T-cell (primary cell): ENCODE measurements around the gene QDPR. TPM values are rescaled to one million over a fixed set of nuclear protein-coding genes. Genes with fewer than 3 reads are reported as not detected.

Experiments used
- ATAC-seq, 4 experiments: fragments of 200-7000 bp in 3 of 4; fragments of 150-1000 bp in 1 of 4; cut with Tn5 transposase; replicated peaks in 1 of 4; 1 replicate in 3 of 4; 2 replicates in 1 of 4; pipeline ENCODE4 v1.10.0; 2021; ENCODE audit warnings: moderate library complexity in 3 of 4, mild to moderate bottlenecking in 2 of 4, moderate number of reproducible peaks in 1 of 4
- CTCF ChIA-PET, 2 donors: fragments of 300-600 bp; sonication (Branson Sonifier 250); formaldehyde crosslinking; loops; one replicate each; lab custom pipeline; 2022; ENCODE audit warnings: antibody characterized with exemption in 2 of 2; lab: Charles Lee
- POLR2A ChIA-PET, 2 donors: fragments of 300-600 bp; sonication (Branson Sonifier 250); formaldehyde crosslinking; loops; one replicate each; lab custom pipeline; 2022; ENCODE audit warnings: antibody characterized with exemption in 2 of 2; lab: Charles Lee
- DNase-seq, 35 experiments: peaks; one replicate each; pipeline versions ENCODE4 v3.0.0 to v3.0.0-alpha.2; 2013 to 2023
- H3K27ac ChIP-seq: one replicate; pipeline ENCODE4 v1.5.1; 2013; ENCODE audit warnings: low read length
- H3K27me3 ChIP-seq, 2 experiments: replicated peaks in 1 of 2; 1 replicate in 1 of 2; 2 replicates in 1 of 2; pipeline versions ENCODE4 v1.6.1 to v1.7.0; 2013; ENCODE audit warnings: low read length in 1 of 2, mixed read lengths in 1 of 2; ENCODE audit not compliant: control insufficient read depth in 2 of 2, insufficient read depth in 2 of 2; ENCODE audit errors: extremely low read depth in 1 of 2
- H3K36me3 ChIP-seq, 2 donors: 1 replicate in 1 of 2; 2 replicates in 1 of 2; pipeline versions ENCODE4 v1.6.1 to v1.7.0; 2013; ENCODE audit warnings: low read length in 1 of 2; ENCODE audit not compliant: control insufficient read depth in 2 of 2, insufficient read depth in 1 of 2; ENCODE audit errors: extremely low read depth in 1 of 2
- H3K4me1 ChIP-seq, 2 experiments: 1 replicate in 1 of 2; 2 replicates in 1 of 2; pipeline versions ENCODE4 v1.6.1 to v1.7.0; 2013; ENCODE audit warnings: low read length in 2 of 2, mixed read lengths in 1 of 2; ENCODE audit not compliant: insufficient read depth in 2 of 2, control insufficient read depth in 1 of 2; ENCODE audit errors: extremely low read depth in 1 of 2
- H3K4me3 ChIP-seq, 2 donors: 1 replicate in 1 of 2; 2 replicates in 1 of 2; pipeline versions ENCODE4 v1.5.1 to v1.7.0; 2013; ENCODE audit warnings: mild to moderate bottlenecking in 2 of 2, low read length in 1 of 2, moderate library complexity in 1 of 2; ENCODE audit not compliant: control insufficient read depth in 1 of 2; ENCODE audit errors: extremely low read depth in 1 of 2
- H3K9me3 ChIP-seq: 2 replicates; pipeline ENCODE4 v1.7.0; 2013
- H3K27ac Mint-ChIP-seq, 2 donors: one replicate each; pipeline ENCODE4 v1.8.0; 2020 to 2021; ENCODE audit warnings: mild to moderate bottlenecking in 2 of 2, mixed read lengths in 2 of 2
- H3K27me3 Mint-ChIP-seq, 2 donors: one replicate each; pipeline ENCODE4 v1.8.0; 2021 to 2022; ENCODE audit warnings: mixed read lengths in 2 of 2
- H3K36me3 Mint-ChIP-seq: one replicate; pipeline ENCODE4 v1.8.0; 2021; ENCODE audit warnings: mixed read lengths
- H3K4me1 Mint-ChIP-seq, 3 donors: one replicate each; pipeline ENCODE4 v1.8.0; 2020 to 2022; ENCODE audit warnings: mixed read lengths in 3 of 3, mild to moderate bottlenecking in 1 of 3
- H3K4me3 Mint-ChIP-seq, 3 donors: one replicate each; pipeline ENCODE4 v1.8.0; 2020 to 2022; ENCODE audit warnings: mild to moderate bottlenecking in 3 of 3, mixed read lengths in 3 of 3, moderate library complexity in 3 of 3
- H3K9me3 Mint-ChIP-seq, 3 donors: one replicate each; pipeline ENCODE4 v1.8.0; 2020 to 2022; ENCODE audit warnings: mixed read lengths in 3 of 3
- WGBS: methylation state at CpG from one replicate; pipeline ENCODE4 v1.1.5; 2013; ENCODE audit warnings: missing lambda C conversion rate; ENCODE audit not compliant: insufficient coverage; 5-methylcytosine and 5-hydroxymethylcytosine counted together
- total RNA-seq, 35 experiments: library from RNA in 6 of 35; stranded (reverse) in 6 of 35; fragments of 120-200 nt in 1 of 35; gene quantifications; one replicate each; pipeline versions ENCODE4 v1.2.1 to v1.2.4 and lab custom pipeline; 2013 to 2026

Gene QDPR
- total RNA-seq, 5 donors from 2014 or later (not counting 1 experiment from before 2014, with no cell fraction given), result 14.9 to 23.1 (median 20.0) TPM

GRCh38 chr4:17535242-17535641 lies 23.4 kb upstream of the QDPR start:
- Mint-ChIP-seq H3K9me3 (no peaks in the 10 kb centered on the region), H3K36me3 (no peaks in the 10 kb centered on the region), H3K27ac (no peak overlapping the region), H3K4me1 (peaks cover 0 to 5% (median 0%) of the 10 kb centered on the region in 3 donors), H3K4me3 (no peak overlapping the region), H3K27me3 (peaks cover 3 to 5% of the 10 kb centered on the region in 2 donors)
- WGBS, result 67% methylated on average over 1 of the region's 4 CpGs
- ChIA-PET POLR2A (no interaction called here), CTCF (interaction anchor here in 1 of 2 donors (0.7 kb wide), 1 partner anchor 1855 kb away, joined by 5 read pairs; no protein-coding TSS in a partner anchor)
- no peaks in the 10 kb centered on the region for H3K4me1 ChIP-seq
- no peak overlapping the region for H3K27ac ChIP-seq
- no peaks in the 10 kb centered on the region for H3K36me3 ChIP-seq
- ATAC-seq (no peak), DNase-seq (no peak)
- no peaks in the 10 kb centered on the region for H3K9me3 ChIP-seq
- H3K27me3 ChIP-seq, result peaks cover 2 to 7% of the 10 kb centered on the region in 2 experiments
- no peak overlapping the region for H3K4me3 ChIP-seq

DNA sequence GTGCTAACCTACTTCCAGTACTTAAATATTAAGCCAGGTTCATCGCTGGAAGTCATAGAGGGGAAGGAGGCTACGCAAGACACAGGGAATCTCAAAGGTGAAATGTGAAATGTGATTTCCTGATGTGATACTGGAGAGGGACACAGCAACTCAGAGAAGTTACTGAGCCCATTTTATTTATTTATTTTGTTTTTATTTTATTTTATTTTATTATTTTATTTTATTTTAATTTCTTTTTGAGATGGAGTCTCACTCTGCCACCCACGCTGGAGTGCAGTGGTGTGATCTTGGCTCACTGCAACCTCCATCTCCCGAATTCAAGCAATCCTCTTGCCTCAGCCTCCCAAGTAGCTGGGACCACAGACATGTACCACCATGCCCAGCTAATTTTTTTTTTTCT lies 22.8 kb upstream of the QDPR start:
- POLR2A ChIA-PET, result no interaction called here

DNA sequence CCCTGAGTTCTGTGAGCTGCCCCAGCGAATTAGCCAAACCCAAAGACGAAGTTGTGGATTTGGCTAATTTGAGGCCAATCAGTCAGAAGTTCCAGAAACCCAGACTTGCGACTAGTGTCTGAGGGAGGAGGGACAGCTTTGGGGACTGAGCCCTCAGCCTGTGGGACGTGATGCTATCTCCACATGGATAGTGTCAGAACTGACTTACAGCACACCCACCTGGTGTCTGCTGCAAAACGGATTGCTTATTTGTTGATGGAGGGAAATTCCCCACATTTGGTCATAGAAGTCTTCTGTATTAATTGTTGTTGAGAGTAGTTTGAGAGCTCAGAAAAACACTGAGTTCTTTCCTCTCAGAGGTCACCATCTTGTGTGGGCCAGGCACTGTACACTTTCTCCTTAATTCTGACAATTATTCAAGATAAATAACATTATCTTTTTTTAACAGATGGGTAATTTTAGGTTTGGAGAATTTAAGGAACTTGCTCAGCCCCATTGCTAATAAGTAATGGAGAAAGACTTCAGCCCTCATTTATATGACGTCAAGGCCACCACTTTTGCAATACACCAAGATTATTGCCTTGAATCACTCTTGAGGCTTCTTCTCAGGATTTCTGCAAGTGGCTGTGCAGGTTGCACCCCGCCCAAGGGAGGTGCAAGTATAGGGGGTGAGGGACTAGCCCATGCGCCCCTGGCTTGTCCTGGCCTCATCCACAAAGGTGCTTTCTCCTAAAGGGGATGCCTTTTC lies 19.8 kb upstream of the QDPR start:
- no peak for ATAC-seq
- 81% methylated on average over 5 of the region's 8 CpGs for WGBS
- Histone ChIP-seq H3K27me3 (peaks cover 2 to 13% of the 10 kb centered on the region in 2 experiments), H3K4me1 (no peaks in the 10 kb centered on the region), H3K4me3 (no peak overlapping the region), H3K9me3 (no peaks in the 10 kb centered on the region), H3K36me3 (no peaks in the 10 kb centered on the region), H3K27ac (no peak overlapping the region)
- no peak overlapping the region for H3K27ac Mint-ChIP-seq
- H3K9me3 Mint-ChIP-seq, result no peaks in the 10 kb centered on the region
- peaks cover 15 to 21% of the 10 kb centered on the region in 2 donors for H3K27me3 Mint-ChIP-seq
- ChIA-PET POLR2A (no interaction called here), CTCF (no interaction called here)
- peaks cover 0 to 5% (median 0%) of the 10 kb centered on the region in 3 donors for H3K4me1 Mint-ChIP-seq
- DNase-seq, result no peak
- H3K4me3 Mint-ChIP-seq, result no peak overlapping the region
- H3K36me3 Mint-ChIP-seq, result no peaks in the 10 kb centered on the region

More for the DNA sequence above, 22.8 kb upstream of the QDPR start:
- H3K4me3 Mint-ChIP-seq, result no peak overlapping the region
- no peaks in the 10 kb centered on the region for H3K27me3 Mint-ChIP-seq
- H3K36me3 Mint-ChIP-seq, result no peaks in the 10 kb centered on the region
- Histone ChIP-seq H3K27ac (no peak overlapping the region), H3K9me3 (no peaks in the 10 kb centered on the region), H3K27me3 (peaks cover 2 to 9% of the 10 kb centered on the region in 2 experiments), H3K4me3 (no peak overlapping the region), H3K4me1 (no peaks in the 10 kb centered on the region), H3K36me3 (no peaks in the 10 kb centered on the region)
- no CpG with 5 or more reads among the region's 4 CpGs for WGBS
- no peak for DNase-seq
- H3K9me3 Mint-ChIP-seq, result no peaks in the 10 kb centered on the region
- CTCF ChIA-PET, result interaction anchor here in 1 of 2 donors (0.7 kb wide), 1 partner anchor 1854 kb away, joined by 5 read pairs; no protein-coding TSS in a partner anchor
- no peak overlapping the region for H3K27ac Mint-ChIP-seq
- ATAC-seq, result no peak
- peaks cover 0 to 5% (median 0%) of the 10 kb centered on the region in 3 donors for H3K4me1 Mint-ChIP-seq

DNA sequence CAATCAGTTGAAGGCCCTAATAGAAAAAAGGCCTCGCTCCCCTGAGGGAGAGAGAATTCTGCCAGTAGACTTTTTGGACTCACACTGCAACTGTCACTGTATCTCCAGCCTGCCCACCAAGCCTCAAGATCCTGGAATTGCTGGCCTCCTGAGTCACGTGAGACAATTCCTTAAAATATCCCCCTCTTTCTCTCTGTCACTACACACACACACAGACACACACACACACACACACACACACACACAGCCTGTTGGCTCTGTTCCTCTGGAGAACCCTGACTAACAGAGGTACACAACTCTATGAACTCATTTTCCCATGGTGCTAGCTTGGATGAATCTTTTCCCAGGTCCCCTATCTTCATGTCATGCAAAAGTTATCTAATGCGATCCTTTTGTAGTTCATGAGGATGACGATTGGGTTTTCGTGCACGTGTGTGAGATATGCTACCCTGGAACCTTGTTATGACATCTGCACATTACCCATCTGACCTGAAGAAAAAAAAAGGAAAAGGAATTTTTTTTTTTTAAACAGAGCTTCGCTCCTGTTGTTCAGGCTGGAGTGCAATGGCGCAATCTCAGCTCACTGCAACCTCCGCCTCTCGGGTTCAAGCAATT lies 16.8 kb upstream of the QDPR start:
- Histone ChIP-seq H3K27ac (no peak overlapping the region), H3K4me3 (no peak overlapping the region), H3K36me3 (no peaks in the 10 kb centered on the region), H3K4me1 (no peaks in the 10 kb centered on the region), H3K9me3 (no peaks in the 10 kb centered on the region), H3K27me3 (peaks cover 0 to 18% of the 10 kb centered on the region in 2 experiments)
- H3K27me3 Mint-ChIP-seq, result peaks cover 24 to 26% of the 10 kb centered on the region in 2 donors
- H3K36me3 Mint-ChIP-seq, result no peaks in the 10 kb centered on the region
- H3K4me1 Mint-ChIP-seq, result no peaks in the 10 kb centered on the region
- ChIA-PET CTCF (interaction anchor here in 1 of 2 donors (0.5 kb wide), 2 partner anchors 92 to 213 kb away, joined by 3 to 7 read pairs; no protein-coding TSS in a partner anchor), POLR2A (no interaction called here)
- ATAC-seq, result no peak
- 88% methylated on average over 5 of the region's 10 CpGs for WGBS
- no peak overlapping the region for H3K4me3 Mint-ChIP-seq
- no peaks in the 10 kb centered on the region for H3K9me3 Mint-ChIP-seq
- H3K27ac Mint-ChIP-seq, result no peak overlapping the region
- DNase-seq, result no peak

GRCh38 chr4:17526695-17527477 lies 15.0 kb upstream of the QDPR start:
- Histone ChIP-seq H3K36me3 (no peaks in the 10 kb centered on the region), H3K27me3 (peaks cover 0 to 23% of the 10 kb centered on the region in 2 experiments), H3K4me1 (no peaks in the 10 kb centered on the region), H3K4me3 (no peak overlapping the region), H3K9me3 (no peaks in the 10 kb centered on the region), H3K27ac (no peak overlapping the region)
- H3K9me3 Mint-ChIP-seq, result no peaks in the 10 kb centered on the region
- H3K27me3 Mint-ChIP-seq, result peaks cover 25 to 26% of the 10 kb centered on the region in 2 donors
- ATAC-seq (no peak), DNase-seq (no peak)
- H3K4me1 Mint-ChIP-seq, result no peaks in the 10 kb centered on the region
- 87% methylated on average over 21 of the region's 27 CpGs for WGBS
- no peak overlapping the region for H3K27ac Mint-ChIP-seq
- no peaks in the 10 kb centered on the region for H3K36me3 Mint-ChIP-seq
- ChIA-PET POLR2A (no interaction called here), CTCF (no interaction called here)
- H3K4me3 Mint-ChIP-seq, result no peak overlapping the region

DNA sequence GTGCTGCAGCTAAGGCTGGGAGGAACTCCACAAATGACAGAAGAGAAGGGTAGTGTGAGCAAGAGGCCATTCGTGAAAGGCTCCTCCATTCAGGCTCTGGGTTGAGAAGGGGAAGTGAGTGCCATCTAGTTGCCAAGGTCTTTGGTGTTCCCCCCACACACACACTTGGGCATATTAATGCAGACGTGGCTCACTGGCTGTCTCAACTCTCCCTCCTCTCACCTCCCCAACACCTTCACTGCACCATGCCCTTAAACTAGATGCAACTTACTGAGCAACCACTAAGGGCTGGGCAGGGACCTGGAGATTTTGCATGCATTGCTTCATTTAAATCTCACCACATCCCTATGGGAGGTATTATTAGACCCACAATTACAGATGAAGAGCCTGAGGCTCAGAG lies 11.8 kb upstream of the QDPR start:
- H3K36me3 Mint-ChIP-seq, result no peaks in the 10 kb centered on the region
- no peaks in the 10 kb centered on the region for H3K4me1 Mint-ChIP-seq
- peaks cover 20 to 32% of the 10 kb centered on the region in 2 donors for H3K27me3 Mint-ChIP-seq
- DNase-seq (no peak), ATAC-seq (no peak)
- 38% methylated on average over 1 of the region's 2 CpGs for WGBS
- H3K4me1 ChIP-seq, result no peaks in the 10 kb centered on the region
- no peak overlapping the region for H3K4me3 ChIP-seq
- H3K9me3 ChIP-seq, result no peaks in the 10 kb centered on the region
- H3K9me3 Mint-ChIP-seq, result no peaks in the 10 kb centered on the region
- no peak overlapping the region for H3K27ac ChIP-seq
- ChIA-PET POLR2A (no interaction called here), CTCF (interaction anchor here (0.6 to 0.7 kb wide), 3 partner anchors 17 to 1147 kb away, joined by 3 to 6 read pairs (median 3); no protein-coding TSS in a partner anchor)
- no peak overlapping the region for H3K4me3 Mint-ChIP-seq
- peaks cover 0 to 17% of the 10 kb centered on the region in 2 experiments for H3K27me3 ChIP-seq
- no peaks in the 10 kb centered on the region for H3K36me3 ChIP-seq
- H3K27ac Mint-ChIP-seq, result no peak overlapping the region
